Astrocyte (in vitro differentiated cells and primary cell): Measurements from ENCODE around the gene NUDT12.

ENCODE experiments used
- EZH2 ChIP-seq: IDR thresholded peaks from 2 replicates; pipeline ENCODE4 v1.6.1; 2012; ENCODE audit warnings: mild to moderate bottlenecking, low read length, inconsistent platforms; ENCODE audit not compliant: insufficient read depth
- TF ChIP-seq, protein P1 (sequence below): IDR thresholded peaks from 2 replicates; pipeline ENCODE4 v1.5.1; 2011; ENCODE audit warnings: low read depth, mild to moderate bottlenecking, inconsistent platforms, low read length, moderate library complexity; ENCODE audit not compliant: insufficient read depth

- TF ChIP-seq, protein P1, sequence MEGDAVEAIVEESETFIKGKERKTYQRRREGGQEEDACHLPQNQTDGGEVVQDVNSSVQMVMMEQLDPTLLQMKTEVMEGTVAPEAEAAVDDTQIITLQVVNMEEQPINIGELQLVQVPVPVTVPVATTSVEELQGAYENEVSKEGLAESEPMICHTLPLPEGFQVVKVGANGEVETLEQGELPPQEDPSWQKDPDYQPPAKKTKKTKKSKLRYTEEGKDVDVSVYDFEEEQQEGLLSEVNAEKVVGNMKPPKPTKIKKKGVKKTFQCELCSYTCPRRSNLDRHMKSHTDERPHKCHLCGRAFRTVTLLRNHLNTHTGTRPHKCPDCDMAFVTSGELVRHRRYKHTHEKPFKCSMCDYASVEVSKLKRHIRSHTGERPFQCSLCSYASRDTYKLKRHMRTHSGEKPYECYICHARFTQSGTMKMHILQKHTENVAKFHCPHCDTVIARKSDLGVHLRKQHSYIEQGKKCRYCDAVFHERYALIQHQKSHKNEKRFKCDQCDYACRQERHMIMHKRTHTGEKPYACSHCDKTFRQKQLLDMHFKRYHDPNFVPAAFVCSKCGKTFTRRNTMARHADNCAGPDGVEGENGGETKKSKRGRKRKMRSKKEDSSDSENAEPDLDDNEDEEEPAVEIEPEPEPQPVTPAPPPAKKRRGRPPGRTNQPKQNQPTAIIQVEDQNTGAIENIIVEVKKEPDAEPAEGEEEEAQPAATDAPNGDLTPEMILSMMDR, result no peak
- no peak for TF ChIP-seq EZH2
Measured at GRCh38 chr5:103560826-103561225, 1.8 kb downstream of the NUDT12 start.
